LNCAP (cell line): ENCODE measurements around the gene SON.

Source experiments
- TF ChIP-seq, protein P1 (sequence below): fragments of 450-650 bp; IDR thresholded peaks from 2 replicates; pipeline ENCODE4 v1.5.1; 2017; ENCODE audit warnings: mild to moderate bottlenecking

SON gene, protein sequence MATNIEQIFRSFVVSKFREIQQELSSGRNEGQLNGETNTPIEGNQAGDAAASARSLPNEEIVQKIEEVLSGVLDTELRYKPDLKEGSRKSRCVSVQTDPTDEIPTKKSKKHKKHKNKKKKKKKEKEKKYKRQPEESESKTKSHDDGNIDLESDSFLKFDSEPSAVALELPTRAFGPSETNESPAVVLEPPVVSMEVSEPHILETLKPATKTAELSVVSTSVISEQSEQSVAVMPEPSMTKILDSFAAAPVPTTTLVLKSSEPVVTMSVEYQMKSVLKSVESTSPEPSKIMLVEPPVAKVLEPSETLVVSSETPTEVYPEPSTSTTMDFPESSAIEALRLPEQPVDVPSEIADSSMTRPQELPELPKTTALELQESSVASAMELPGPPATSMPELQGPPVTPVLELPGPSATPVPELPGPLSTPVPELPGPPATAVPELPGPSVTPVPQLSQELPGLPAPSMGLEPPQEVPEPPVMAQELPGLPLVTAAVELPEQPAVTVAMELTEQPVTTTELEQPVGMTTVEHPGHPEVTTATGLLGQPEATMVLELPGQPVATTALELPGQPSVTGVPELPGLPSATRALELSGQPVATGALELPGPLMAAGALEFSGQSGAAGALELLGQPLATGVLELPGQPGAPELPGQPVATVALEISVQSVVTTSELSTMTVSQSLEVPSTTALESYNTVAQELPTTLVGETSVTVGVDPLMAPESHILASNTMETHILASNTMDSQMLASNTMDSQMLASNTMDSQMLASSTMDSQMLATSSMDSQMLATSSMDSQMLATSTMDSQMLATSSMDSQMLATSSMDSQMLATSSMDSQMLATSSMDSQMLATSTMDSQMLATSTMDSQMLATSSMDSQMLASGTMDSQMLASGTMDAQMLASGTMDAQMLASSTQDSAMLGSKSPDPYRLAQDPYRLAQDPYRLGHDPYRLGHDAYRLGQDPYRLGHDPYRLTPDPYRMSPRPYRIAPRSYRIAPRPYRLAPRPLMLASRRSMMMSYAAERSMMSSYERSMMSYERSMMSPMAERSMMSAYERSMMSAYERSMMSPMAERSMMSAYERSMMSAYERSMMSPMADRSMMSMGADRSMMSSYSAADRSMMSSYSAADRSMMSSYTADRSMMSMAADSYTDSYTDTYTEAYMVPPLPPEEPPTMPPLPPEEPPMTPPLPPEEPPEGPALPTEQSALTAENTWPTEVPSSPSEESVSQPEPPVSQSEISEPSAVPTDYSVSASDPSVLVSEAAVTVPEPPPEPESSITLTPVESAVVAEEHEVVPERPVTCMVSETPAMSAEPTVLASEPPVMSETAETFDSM (N-terminal part only)

DNA sequence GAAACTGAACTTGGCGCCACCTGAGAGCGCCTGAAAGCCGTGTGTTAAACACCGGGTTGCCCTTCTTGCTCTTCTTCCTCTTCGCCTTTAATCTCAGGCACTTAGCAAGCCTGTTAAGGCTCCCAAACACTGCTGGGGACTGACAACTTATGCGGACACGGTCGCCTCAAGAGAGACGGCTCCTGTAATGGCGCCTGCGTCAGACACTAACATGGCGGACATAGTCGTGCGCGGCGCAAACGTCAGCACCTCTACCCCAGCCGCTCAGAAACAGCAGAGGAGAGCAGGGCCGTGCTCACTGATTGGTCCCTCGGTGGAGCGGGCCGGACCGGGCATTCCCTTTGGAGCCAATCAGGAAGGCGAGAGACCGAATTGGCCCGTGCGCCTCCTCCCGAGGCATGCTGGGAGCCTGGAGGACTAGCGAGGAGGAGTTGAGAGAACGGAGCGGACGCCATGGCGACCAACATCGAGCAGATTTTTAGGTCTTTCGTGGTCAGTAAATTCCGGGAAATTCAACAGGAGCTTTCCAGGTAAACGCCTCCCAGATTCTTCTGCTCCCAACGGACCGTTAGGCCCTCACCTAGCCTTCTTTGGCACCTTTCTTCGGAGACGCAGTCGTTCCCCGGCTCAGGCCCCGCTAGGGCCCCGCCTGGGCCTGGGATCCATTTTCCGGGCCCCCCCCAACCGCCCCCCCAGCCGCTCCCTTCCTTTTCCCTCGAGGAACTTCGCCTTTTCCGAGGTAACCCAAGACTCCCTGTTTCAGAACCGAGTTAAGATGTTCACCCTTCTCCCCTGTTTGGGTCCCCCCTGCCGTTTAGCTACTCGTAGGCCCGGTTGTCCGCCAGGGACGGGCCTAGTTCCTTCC lies at the start of gene SON:
SON (plus strand) TSS at position 399 of the 865 bp plus-strand sequence; CDS start at position 454, 55 bp downstream.
- TF ChIP-seq, protein P1, sequence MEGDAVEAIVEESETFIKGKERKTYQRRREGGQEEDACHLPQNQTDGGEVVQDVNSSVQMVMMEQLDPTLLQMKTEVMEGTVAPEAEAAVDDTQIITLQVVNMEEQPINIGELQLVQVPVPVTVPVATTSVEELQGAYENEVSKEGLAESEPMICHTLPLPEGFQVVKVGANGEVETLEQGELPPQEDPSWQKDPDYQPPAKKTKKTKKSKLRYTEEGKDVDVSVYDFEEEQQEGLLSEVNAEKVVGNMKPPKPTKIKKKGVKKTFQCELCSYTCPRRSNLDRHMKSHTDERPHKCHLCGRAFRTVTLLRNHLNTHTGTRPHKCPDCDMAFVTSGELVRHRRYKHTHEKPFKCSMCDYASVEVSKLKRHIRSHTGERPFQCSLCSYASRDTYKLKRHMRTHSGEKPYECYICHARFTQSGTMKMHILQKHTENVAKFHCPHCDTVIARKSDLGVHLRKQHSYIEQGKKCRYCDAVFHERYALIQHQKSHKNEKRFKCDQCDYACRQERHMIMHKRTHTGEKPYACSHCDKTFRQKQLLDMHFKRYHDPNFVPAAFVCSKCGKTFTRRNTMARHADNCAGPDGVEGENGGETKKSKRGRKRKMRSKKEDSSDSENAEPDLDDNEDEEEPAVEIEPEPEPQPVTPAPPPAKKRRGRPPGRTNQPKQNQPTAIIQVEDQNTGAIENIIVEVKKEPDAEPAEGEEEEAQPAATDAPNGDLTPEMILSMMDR: no peak

DNA sequence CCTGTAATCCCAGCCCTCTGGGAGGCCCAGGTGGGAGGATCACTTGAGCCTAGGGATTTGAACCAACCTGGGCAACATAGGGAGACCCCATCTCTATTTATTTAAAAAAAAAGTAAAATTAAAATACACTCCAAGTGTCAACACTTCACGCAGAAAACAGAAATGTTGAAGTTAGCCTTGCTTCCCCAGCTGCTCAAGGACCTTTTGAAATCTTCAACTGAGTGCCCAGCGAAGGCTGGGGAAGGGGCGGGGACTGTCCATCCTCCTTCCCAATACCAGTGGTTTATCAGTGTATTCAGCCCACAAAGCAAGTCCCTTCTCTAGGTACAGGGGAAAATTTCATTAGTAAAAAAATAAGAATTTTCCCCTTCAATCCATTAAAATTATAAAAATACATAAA lies 49.1 kb upstream of the SON start:
- TF ChIP-seq, protein P1: no peak

- TF ChIP-seq, protein P1: no peak
These were observed 47.1 kb upstream of the SON start for GRCh38 chr21:33495743-33496142.

GRCh38 chr21:33496345-33496744 lies 46.5 kb upstream of the SON start:
- TF ChIP-seq, protein P1: no peak

DNA sequence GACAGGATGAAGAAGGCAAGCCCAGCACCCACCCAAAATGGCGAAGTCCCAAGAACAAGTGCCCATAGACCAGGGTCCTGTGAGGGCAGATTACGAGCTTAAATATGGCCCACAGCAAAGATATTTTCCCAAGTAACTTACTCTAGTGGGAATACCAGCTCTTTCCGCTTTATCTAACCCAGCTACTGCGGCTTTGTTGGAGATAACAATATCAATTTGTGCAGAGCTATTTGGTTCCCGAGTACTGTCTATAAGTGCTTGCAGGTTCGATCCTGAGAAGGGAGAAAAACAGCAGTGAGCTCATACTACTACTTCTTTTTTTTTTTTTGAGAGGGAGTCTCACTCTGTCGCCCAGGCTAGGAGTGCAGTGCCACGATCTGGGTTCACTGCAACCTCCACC lies 37.0 kb upstream of the SON start:
- TF ChIP-seq, protein P1: no peak

DNA sequence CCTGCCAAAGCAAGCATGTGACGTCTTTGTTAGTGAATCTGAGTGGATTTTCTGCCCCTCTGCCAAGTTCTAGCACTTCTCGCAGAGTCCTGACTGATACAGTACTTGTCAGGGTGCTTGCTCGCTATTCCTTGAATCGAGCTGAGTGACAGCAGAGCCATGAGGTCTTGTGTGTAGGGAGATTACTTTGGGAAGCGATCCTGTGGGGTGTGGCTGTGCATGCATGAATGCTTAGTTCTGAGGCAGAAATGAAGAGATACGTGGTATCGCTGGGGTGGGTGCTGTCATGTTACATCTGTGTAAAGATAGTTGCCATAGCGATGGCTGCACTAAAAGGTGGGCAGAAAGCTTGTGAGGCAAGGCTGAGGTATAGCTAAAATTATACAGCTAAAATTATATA lies 32.0 kb upstream of the SON start:
- TF ChIP-seq, protein P1: no peak
